ENCODE results near the gene ALG12.

Gene ALG12

DNA sequence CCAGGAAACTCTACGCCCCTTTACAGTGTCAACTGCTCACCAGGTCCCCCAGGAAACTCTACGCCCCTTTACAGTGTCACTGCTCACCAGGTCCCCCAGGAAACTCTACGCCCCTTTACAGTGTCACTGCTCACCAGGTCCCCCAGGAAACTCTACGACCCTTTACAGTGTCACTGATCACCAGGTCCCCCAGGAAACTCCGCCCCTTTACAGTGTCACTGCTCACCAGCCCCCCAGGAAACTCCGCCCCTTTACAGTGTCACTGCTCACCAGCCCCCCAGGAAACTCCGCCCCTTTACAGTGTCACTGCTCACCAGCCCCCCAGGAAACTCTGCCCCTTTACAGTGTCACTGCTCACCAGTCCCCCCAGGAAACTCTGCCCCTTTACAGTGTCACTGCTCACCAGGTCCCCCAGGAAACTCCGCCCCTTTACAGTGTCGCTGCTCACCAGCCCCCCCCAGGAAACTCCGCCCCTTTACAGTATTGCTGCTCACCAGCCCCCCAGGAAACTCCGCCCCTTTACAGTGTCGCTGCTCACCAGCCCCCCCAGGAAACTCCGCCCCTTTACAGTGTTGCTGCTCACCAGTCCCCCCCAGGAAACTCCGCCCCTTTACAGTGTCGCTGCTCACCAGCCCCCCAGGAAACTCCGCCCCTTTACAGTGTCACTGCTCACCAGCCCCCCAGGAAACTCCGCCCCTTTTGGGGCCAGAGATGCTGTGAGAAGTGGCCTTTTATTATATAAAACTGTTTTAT lies 27.0 kb upstream of the ALG12 start:
- DNase-seq = peak; percentile 88

DNA sequence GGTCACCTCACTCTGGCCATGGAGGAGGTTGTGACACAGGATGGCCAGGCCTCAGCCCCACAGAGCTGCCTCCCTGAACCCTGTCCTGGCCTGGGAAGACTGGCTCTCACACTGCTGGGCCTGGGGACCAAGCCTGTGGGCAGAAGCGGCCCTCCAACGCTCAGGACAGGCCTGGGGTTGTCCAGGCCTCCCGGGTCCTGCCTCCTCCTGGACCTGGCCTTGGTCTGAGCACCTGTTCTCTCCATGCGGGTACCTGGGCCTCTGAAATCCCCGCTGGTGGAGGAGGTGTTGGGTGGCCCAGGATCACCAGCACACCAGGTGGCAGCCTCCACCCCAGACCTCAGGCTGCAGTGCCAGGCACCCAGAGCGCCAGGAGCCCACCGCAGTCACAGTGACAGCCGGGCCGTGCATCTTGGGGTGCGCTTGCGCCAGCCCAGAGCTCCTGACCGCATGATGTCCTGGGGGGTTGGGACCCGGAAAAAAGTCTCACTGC lies 26.2 kb upstream of the ALG12 start:
- DNase-seq = peak; percentile 37

DNA sequence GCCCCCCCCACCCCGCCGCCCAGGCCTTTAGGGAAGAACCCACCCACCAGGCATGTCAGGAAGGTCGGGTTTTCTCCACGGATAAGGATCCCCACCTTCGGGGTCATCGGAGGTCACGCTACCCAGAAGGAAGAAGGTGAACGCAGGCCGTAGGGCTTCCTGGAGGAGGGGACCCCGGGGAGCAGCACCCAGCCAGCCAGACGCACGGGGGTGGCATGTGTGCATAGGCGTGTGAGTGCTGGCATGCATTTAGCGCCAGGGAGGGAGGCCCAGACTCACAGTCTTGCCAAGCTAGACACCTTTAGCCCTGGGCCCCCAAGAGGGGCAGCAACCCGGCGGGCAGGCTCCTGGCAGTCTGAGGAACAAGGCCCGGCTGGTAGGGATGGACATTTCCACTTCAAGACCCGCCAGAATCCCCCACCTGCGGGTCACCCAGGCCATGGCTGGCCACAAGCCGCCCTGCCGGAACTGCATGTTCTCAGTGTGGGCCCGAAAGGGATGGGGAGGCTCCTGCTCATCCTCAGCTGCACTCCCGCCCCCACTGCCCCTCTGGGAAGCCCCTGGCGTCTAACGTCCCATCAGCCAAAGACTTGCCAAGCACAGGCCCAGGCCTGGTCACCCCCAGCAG lies 25.6 kb upstream of the ALG12 start:
- DNase-seq = no peak

DNA sequence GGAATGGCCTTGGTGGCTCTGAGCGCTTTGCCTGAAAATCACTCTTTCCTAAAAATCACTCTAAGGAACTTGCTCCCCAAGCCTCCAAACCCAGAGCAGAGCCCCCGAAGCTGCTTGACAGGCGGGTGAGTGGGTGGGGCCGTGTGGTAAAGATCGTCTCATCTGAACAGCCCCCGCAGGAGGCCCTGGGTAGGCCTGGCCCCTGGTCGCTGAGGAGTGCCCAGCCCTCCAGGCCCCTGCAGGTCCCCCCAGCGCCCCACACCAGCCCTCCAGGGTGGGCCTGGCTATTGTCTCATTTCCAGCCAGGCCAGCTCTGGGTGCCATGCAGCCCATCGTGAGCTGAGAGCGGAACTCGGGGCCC lies 25.1 kb upstream of the ALG12 start:
- no peak for DNase-seq

DNA sequence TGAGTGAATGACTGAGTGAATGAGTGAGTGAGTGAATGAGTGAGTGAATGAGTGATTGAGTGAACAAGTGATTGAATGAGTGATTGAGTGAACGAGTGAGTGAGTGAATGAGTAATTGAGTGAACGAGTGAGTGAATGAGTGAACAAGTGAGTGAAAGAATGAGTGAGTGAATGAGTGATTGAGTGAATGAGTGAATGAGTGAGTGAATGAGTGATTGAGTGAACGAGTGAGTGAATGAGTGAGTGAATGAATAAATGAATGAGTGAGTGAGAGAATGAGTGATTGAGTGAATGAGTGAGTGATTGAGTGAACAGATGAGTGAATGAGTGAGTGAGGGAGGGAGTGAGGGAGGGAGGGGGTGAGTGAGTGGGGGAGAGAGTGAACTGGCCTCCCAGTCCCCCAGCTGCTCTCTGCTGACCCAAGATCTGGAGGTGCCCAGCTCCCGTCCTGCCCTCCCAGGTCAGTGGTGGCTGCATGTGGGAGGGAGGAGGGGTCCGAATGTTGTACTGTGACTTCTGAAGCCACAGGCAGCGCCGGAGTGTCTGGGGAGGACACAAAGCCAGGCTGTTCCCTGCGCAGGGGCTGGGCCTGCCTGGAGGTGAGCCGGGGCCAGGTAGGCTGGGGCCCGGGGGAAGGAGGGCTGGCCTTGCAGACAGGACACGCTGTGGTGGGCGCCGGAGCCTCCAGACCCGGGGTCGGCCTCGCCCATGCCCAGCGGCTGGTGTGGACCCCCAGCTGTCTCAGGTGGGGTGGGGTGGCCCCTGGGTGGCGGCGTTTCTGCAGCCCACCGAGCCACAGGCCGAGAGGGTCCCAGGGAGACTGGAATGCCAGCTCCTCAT lies 24.5 kb upstream of the ALG12 start:
- DNase-seq = no peak

DNA sequence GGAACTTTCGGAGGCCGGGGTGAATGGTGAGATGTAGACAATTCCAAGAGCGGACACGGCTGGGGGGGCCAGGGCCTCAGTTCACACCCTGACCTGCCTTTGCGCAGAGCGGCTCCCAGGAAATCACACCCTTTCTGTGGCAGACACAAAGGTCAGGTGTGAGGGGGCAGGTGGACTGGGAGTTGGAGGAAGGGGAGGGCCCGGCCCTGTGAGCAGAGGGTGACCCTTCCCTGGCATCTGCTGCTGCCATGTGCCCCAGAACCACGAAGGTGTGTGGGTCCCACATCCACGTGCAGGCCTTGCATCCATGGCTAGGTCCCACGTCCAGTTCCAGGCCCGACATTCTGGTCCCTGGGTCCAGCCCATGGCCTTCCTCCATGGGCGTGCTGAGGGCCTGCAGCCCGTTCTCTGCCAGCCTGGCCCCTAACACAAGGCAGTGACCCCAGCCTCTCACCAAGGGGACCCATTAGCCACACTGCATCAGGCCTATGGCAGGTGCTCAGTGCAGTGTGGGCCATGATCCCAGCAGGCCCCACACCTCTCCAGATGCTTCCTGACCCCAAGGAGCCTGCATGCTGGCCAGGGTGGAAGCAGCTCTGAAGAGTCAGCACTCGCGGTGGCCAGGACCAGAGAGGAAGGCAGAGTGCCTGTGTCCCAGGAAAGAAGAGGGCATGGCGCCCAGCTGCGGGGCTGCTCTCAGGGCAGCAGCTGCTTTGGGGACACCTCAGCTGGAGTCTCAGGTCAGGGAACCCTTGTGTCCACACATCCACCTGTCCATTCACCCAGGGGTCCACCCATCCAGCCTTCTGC lies 23.5 kb upstream of the ALG12 start:
- no peak for DNase-seq

DNA sequence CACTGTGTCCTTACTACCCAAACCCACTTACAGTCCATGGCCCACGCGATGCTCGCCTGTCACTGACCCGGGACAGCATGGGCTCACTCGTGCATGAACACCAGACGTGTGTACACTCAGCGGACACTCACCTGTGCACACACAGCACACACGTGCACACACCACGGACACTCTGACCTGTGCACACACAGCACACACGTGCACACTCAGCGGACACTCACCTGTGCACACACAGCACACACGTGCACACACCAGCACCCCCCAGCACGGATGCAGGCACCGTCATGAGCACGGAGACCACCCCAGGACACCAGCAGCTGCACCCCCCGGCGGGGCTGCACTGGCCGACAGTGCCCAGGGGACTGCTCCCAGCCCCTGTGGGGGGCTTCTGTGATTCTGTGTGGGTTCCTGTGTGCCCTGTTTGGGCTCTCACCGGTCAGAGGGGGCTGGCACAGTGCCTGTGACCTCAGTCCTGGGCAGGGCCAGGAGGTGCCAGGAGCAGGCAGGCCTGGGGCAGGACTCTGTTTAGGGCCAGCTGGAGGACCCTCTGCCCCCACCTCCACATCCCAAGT lies 20.4 kb upstream of the ALG12 start:
- no peak for DNase-seq

DNA sequence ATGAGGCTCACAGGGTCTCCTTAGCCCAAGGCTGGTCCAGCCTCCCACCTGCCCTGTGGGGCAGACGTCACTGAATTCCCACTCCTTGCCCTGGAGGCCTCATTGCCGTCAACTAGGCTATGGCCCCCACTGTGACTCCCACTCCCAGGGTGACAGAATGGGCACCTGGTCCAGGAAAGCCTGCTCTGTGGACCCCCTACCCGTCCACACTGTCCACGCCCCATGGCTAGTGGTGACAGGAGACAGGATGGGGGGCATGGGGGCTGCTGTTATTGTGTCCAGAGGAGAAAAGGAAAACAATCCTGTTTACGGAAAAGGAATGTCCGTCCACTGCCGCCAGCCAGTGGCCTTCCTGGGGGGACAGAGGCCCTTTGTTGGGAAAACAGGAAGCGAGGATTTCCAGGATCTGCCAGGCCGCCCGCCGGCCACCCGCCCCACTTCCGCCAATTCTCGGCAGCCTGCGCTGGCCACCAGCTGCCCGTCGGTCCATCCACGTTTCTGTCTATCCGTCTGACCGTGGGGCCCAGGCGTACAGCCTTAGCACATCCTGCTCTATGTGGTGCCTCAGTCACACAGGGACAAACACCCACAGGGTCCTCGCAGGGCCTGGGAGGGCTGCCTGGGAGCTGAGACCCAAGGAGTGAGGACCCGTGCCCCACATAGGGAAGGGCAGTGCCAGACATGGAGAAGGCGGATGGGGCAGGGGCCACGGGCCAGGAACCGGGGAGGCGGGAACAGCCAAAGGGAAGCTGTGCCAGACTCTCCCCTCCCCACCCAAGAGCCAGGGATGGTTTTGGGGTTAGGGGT lies 19.7 kb upstream of the ALG12 start:
- no peak for DNase-seq

DNA sequence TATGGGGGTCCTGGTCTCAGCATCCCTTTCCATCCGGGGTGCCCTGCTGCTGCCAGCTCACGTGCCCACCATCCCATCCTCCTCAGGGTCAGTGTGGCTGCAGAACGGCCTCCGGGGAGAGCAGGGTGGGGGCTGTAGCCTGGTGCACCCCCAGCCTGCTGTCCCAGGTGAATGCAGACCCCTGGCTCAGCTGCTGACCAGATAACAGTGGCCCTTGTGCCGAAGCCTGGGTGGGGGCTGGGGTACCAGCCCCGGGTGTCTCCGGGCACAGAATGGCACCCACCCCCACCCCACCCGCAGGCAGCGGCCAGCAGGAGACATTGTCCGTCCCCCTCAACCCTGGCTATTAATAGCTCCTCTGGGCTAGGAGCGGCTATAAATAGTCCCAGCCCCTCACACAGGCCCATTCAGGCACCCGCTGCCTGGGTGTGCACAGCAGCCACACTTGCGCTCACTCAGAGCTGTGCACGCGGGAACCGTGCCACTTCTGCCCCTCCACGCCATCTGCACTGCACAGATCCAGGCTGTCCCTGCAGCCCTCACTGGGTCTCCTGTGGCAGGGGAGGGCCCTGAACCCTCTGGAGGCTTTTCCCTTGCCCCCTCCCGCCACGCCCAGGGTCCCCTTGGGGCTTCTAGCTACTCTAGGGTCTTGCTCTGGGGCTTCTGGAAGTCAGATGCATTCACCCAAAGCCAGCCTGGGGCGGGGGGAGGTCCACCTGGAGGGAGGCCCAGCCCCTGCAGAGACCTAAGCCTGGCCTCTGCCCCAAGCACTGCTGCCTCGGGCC lies 18.9 kb upstream of the ALG12 start:
- DNase-seq = no peak

DNA sequence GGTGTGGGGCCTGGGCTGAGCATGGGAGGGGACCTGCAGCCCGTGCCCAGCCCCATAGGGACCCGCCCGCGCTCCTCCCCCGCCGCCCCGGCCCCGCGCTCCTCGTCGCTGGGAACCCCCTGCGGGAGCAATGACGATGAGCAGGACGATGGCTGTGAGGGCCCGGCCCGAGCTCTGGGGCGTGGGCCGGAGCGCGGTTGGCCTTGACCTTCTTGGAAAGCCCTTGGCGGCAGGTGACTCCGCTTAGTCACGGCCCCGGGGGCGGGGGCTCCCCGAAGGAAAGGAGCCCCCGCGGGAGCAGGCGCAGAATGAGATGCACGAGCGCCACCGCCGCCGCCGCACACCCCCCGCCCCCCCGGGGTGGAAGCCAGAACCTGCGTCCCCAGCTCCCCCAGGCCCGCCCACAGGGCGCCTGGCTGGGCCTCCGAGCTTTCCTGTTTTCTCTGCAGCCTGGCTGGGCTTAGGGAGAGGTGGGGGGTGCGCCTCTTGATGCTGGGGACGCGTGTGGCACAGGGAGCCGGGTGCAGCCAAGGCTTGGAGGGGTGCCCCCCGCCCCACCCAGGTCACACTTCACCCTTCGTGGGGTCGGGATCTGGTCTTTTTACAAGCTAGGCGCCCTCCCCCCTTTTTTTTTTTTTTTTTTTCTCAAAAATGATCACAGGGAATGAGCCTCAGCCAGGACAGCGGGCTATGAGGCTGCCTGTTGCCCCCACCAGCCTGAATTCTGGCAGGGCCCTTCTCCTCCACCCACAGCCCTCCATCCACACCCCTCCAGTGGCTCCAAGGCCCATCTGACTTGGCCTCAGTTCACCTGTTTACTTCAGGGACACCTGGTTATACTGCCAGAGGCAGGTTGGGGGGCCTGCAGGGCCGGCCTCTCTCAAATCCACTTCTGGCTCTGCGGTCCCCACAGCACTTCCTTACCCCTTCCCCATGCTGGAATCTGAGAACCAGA lies 18.1 kb upstream of the ALG12 start:
- peak; percentile 96 for DNase-seq

DNA sequence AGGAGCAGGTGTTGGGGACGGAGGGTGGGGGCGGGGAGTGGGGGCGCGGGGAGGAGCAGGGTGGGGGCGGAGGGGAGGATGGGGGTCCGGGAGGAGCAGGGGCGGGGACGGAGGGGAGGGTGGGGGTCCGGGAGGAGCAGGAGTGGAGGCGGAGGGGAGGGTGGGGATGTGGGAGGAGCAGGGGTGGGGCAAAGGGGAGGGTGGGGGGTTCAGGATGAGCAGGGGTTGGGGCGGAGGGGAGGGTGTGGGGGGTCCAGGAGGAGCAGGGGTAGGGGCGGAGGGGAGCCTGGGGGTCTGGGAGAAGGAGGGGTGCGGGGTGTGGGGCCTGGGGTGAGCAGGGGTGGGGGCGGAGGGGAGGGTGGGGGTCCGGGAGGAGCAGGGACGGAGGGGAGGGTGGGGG lies 17.3 kb upstream of the ALG12 start:
- DNase-seq = no peak

DNA sequence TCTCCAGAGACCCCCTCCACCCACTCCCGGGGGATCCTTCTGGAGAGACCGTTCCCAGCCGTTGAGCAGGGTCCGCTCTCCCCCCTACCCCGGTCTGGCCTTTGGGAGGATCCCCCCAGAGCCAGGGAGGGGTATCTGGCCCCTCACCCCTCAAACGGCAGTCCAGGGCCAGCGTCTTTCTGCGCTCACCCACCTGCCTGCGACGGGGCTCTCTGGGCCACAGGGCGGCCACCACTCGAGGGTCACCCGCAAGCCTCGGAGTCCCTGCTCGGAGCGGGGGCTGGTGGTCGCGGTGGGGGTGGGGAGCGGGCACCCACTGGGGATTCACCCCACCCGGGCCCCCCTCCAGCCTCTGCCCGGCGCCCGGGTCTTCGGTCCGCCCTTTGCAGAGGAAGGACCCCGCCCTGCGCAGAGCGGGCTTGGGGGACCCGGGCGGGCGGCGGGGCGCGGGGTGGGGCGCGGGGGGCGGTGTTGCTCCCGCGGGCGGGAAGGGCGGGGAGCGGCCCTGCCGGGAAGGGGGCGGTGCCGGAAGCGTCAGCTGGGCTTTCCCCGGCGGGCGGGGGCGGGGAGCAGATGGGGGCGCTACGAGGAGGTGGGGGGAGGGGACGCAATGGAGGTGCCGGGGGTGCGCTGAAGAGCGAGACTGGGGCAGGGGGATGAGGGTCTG lies 16.8 kb upstream of the ALG12 start:
- peak; percentile 91 for DNase-seq

DNA sequence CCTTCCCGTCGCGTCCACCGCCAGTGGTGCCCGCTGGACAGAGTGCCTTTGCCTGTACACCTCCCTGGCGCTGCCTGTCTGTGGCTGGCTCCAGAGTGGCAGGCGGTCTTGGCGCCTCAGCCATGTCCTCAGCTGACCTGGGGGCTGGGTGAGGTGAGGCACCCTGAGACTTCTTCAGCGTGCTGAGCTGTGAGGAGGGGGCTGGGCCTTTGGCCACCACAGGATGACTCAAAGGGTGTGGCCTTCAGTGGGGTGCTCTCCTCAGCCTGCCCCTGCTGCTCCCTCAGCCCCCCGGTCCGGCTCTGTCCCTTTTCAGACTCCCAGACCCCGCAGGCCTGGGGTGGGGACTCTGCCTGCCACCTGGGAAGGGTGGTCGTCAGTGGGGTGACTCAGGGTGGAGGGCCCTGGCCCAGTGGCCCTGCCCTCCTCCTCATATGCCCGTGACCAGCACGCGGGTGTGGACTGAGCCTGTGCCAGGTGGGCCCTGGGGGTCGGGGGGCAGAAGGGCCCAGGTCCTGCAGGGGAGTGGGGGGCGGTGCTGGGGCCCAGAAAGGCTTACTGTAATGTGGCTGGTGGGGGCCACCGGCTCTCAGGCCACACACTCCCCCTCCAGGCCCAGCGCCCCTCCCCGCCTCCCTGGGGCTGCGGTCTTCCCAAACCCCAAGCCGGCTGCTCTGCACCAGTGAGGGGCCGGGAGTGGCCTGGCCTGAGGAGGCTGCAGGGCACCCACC lies 16.1 kb upstream of the ALG12 start:
- peak; percentile 78 for DNase-seq

DNA sequence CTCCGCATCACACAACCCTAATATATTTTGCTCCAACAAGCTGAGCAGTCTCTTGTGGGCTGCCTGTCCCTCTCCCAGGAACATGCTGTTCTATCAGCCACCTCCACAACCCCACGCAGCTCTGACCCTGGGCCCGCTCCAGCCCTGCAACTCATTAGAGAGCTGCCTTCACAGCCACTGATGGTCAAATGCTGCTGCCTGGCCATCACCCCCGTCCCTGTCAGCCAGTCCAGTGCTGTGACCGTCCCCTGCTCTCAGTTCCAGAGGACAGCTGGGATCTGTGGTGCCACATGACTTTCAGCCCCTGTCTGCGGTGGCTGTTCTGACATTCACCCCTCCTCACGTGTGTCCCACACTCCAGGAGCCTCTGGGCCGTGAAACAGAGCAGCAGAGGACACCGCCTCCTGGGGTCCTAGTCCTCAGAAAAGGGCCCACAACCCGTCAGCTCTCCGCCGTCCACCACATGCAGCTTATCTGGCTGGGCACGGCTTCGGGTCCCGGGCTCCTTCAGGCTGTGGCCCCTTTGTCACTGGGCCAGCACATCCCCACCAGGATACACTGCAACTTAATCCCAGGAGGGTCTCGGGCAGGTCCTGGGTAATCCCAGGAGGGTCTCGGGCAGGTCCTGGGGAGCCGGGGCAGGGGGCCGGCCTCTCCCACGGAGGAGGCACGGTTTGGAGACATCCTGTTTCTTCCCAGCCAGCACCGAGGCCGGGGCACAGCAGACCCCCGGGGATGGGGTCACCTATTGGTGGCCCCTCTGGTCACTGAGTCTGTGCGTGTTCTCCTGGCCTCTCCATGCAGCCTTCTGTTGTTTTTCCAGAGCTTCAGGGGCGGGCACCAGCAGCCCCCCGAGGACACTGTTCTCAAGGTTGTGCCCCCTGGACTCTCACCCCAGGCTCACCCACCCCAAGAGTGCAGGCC lies 15.3 kb upstream of the ALG12 start:
- no peak for DNase-seq

DNA sequence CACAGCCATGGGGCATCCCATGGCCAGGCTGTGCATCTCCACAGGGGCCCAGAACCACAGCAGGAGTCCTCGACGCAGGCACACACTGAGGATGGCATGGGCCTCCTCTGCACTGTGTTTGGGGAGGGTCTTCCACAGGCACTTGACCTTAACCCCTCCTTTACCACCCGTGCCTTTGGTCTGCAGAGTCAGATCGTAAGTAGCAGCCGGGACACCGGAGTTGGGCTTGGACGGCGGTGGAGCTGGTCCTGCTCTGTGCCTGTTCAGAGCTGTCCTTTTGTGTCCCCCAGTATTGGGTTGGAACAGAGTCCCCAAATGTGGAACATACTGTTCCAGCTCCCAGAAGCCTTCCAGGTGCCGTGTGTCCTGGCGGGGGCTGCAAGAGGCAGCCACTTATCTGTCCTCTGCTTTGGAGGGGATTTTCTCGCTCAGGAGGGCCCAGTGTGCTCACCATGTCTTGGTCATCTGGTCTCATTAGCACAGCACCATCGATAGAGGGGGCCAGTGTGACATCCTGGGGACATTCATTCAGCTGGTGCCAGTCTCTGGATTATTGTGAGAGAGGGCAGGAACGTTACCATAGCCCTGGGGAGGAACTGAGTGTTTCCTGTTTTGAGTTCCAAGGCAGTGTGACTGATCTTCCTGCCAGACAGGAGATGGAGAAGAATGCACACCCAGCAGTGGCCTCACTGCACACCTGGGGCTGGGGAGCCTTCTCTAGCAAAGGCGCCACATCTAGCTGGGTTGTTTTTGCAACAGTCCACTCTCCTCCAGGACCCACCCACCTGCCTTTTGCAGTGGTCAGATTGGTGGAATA lies 12.6 kb upstream of the ALG12 start:
- DNase-seq = peak; percentile 80

DNA sequence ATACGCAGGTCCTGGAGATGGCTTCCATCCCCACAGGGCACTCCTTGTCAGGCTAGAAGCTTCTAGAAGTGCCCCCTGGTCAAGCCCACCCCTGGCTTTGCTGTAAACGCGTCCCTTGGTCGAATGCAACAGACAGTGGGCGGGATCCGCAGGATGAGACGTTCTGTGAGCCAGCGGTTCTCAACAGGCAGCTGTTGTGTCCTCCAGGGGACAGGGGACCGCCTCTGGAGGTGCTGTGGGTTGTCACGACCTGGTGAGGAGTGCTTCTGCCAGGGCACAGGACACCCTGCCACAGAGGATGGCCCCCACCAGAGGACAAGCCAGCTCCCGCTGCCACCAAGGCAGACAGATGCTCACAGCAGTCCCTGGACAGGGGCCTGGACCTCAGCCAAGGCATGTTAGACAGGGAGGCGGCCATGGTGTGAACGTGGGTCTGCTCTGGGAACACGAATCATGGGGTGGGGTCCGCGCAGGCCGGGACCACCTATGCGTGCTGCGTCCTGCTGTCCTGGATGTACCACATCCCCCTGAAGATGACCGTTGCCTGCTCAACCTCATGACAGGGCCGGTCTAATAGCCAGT lies 11.8 kb upstream of the ALG12 start:
- no peak for DNase-seq
